Activated naive CD4-positive, alpha-beta T cell treated with anti-CD3 and anti-CD28 coated beads for 36 hours (primary cell): ENCODE measurements around the gene BMP2K. TPM values are rescaled to one million over a fixed set of nuclear protein-coding genes. Genes with fewer than 3 reads are reported as not detected.
"Not testable (repeated sequence)": the region's sequence is repeated elsewhere in the genome, so short reads cannot be mapped to it uniquely, and the experiment has no call there.

Experiments
- CTCF ChIA-PET: fragments of 350-600 bp; sonication (Branson Sonifier 250); formaldehyde crosslinking; loops from one replicate; lab custom pipeline; 2021; ENCODE audit warnings: antibody characterized with exemption; lab: Charles Lee
- DNase-seq: peaks from one replicate; pipeline ENCODE4 v3.0.0-alpha.2; 2020
- H3K27ac Mint-ChIP-seq: one replicate; pipeline ENCODE4 v1.8.0; 2021; ENCODE audit warnings: mild to moderate bottlenecking, mixed read lengths
- H3K27me3 Mint-ChIP-seq: one replicate; pipeline ENCODE4 v1.8.0; 2021; ENCODE audit warnings: low read depth, mixed read lengths
- H3K36me3 Mint-ChIP-seq: one replicate; pipeline ENCODE4 v1.8.0; 2021; ENCODE audit warnings: low read depth, mixed read lengths
- H3K4me1 Mint-ChIP-seq: one replicate; pipeline ENCODE4 v1.8.0; 2021; ENCODE audit warnings: low read depth, mixed read lengths
- H3K4me3 Mint-ChIP-seq: one replicate; pipeline ENCODE4 v1.8.0; 2021; ENCODE audit warnings: mild to moderate bottlenecking, moderate library complexity, mixed read lengths
- H3K9me3 Mint-ChIP-seq: one replicate; pipeline ENCODE4 v1.8.0; 2021; ENCODE audit warnings: mixed read lengths
- intact Hi-C: fragments of 100-400 bp; cut with micrococcal nuclease; formaldehyde crosslinking; loops from one replicate; pipeline ENCODE4 v1.15.1; 2023
- total RNA-seq, 2 experiments: library from RNA; stranded (reverse); gene quantifications; one replicate each; pipeline ENCODE4 v1.2.3, GENCODE V29; 2021

BMP2K gene
- total RNA-seq, 2 experiments from 2014 or later = 12.7 to 14.5 TPM

GRCh38 chr4:78779280-78779679 lies 3.1 kb downstream of the BMP2K start:
- no peaks in the 10 kb centered on the region for H3K36me3 Mint-ChIP-seq
- no peaks in the 10 kb centered on the region for H3K27me3 Mint-ChIP-seq
- no peak for DNase-seq
- no peak overlapping the region for H3K27ac Mint-ChIP-seq
- peaks cover 18% of the 10 kb centered on the region for H3K4me1 Mint-ChIP-seq
- no peaks in the 10 kb centered on the region for H3K9me3 Mint-ChIP-seq
- intact Hi-C loops = loop anchor here (5.0 to 10.0 kb wide), 4 partner anchors 917 to 1704 kb away; partner anchors contain the start of genes ANTXR2, CCNI and MRPL1
- no peak overlapping the region for H3K4me3 Mint-ChIP-seq
- CTCF ChIA-PET = interaction anchor here (0.6 to 1.4 kb wide), 2 partner anchors 100 to 135 kb away, joined by 3 to 6 read pairs; no protein-coding TSS in a partner anchor

GRCh38 chr4:78780093-78780492 lies 3.9 kb downstream of the BMP2K start:
- Mint-ChIP-seq H3K9me3 (no peaks in the 10 kb centered on the region), H3K27ac (no peak overlapping the region), H3K4me3 (no peak overlapping the region), H3K36me3 (no peaks in the 10 kb centered on the region), H3K4me1 (peaks cover 12% of the 10 kb centered on the region), H3K27me3 (no peaks in the 10 kb centered on the region)
- CTCF ChIA-PET = interaction anchor here (0.6 to 1.4 kb wide), 2 partner anchors 135 to 414 kb away, joined by 3 read pairs; no protein-coding TSS in a partner anchor
- intact Hi-C loops = no loop called here
- DNase-seq = no peak

- no peak for DNase-seq
- CTCF ChIA-PET = no interaction called here
- Mint-ChIP-seq H3K36me3 (no peaks in the 10 kb centered on the region), H3K9me3 (no peaks in the 10 kb centered on the region), H3K27me3 (no peaks in the 10 kb centered on the region), H3K27ac (no peak overlapping the region), H3K4me1 (peaks cover 10% of the 10 kb centered on the region), H3K4me3 (no peak overlapping the region)
- intact Hi-C loops = no loop called here
Measured at GRCh38 chr4:78781139-78781538, 5.0 kb downstream of the BMP2K start.

- DNase-seq = no peak
- Mint-ChIP-seq H3K4me1 (peaks cover 10% of the 10 kb centered on the region), H3K9me3 (no peaks in the 10 kb centered on the region), H3K27ac (no peak overlapping the region), H3K4me3 (no peak overlapping the region), H3K36me3 (no peaks in the 10 kb centered on the region), H3K27me3 (no peaks in the 10 kb centered on the region)
- CTCF ChIA-PET = no interaction called here
- intact Hi-C loops = no loop called here
Measured at GRCh38 chr4:78781924-78782323, 5.8 kb downstream of the BMP2K start.

GRCh38 chr4:78784236-78784865 lies 8.2 kb downstream of the BMP2K start:
- intact Hi-C loops = no loop called here
- H3K4me3 Mint-ChIP-seq = no peak overlapping the region
- H3K27ac Mint-ChIP-seq = no peak overlapping the region
- H3K9me3 Mint-ChIP-seq = no peaks in the 10 kb centered on the region
- no peaks in the 10 kb centered on the region for H3K36me3 Mint-ChIP-seq
- H3K27me3 Mint-ChIP-seq = no peaks in the 10 kb centered on the region
- H3K4me1 Mint-ChIP-seq = peaks cover 13% of the 10 kb centered on the region
- CTCF ChIA-PET = interaction anchor here (0.9 kb wide), 1 partner anchor 45 kb away, joined by 3 read pairs; no protein-coding TSS in a partner anchor
- no peak for DNase-seq

GRCh38 chr4:78787392-78788006 lies 11.3 kb downstream of the BMP2K start:
- H3K4me3 Mint-ChIP-seq = no peak overlapping the region
- no peaks in the 10 kb centered on the region for H3K9me3 Mint-ChIP-seq
- peaks cover 13% of the 10 kb centered on the region for H3K4me1 Mint-ChIP-seq
- no peak for DNase-seq
- no peak overlapping the region for H3K27ac Mint-ChIP-seq
- intact Hi-C loops = loop anchor here (1.0 kb wide), 1 partner anchor 10 kb away; no protein-coding TSS in a partner anchor
- H3K36me3 Mint-ChIP-seq = no peaks in the 10 kb centered on the region
- CTCF ChIA-PET = no interaction called here
- no peaks in the 10 kb centered on the region for H3K27me3 Mint-ChIP-seq

- Mint-ChIP-seq H3K9me3 (no peaks in the 10 kb centered on the region), H3K4me1 (peaks cover 13% of the 10 kb centered on the region), H3K36me3 (no peaks in the 10 kb centered on the region), H3K27ac (no peak overlapping the region), H3K27me3 (no peaks in the 10 kb centered on the region), H3K4me3 (no peak overlapping the region)
- intact Hi-C loops = loop anchor here (1.0 kb wide), 1 partner anchor 11 kb away; no protein-coding TSS in a partner anchor
- DNase-seq = no peak
- CTCF ChIA-PET = no interaction called here
Measured at GRCh38 chr4:78788007-78788889, 12.1 kb downstream of the BMP2K start.

GRCh38 chr4:78795594-78796416 lies 19.7 kb downstream of the BMP2K start:
- H3K36me3 Mint-ChIP-seq, H3K27me3 Mint-ChIP-seq, H3K27ac Mint-ChIP-seq, H3K4me3 Mint-ChIP-seq, DNase-seq, intact Hi-C loops, H3K9me3 Mint-ChIP-seq, CTCF ChIA-PET: not testable (repeated sequence)
- H3K4me1 Mint-ChIP-seq = peaks cover 10% of the 10 kb centered on the region

GRCh38 chr4:78796526-78796925 lies 20.4 kb downstream of the BMP2K start:
- Mint-ChIP-seq H3K4me3 (no peak overlapping the region), H3K27me3 (no peaks in the 10 kb centered on the region), H3K9me3 (peaks cover 2% of the 10 kb centered on the region), H3K27ac (no peak overlapping the region), H3K36me3 (peaks cover 7% of the 10 kb centered on the region), H3K4me1 (peaks cover 14% of the 10 kb centered on the region)
- CTCF ChIA-PET = no interaction called here
- intact Hi-C loops = no loop called here
- no peak for DNase-seq

GRCh38 chr4:78797777-78798284 lies 21.7 kb downstream of the BMP2K start:
- intact Hi-C loops = no loop called here
- CTCF ChIA-PET = no interaction called here
- DNase-seq = no peak
- H3K36me3 Mint-ChIP-seq = peaks cover 7% of the 10 kb centered on the region
- peaks cover 2% of the 10 kb centered on the region for H3K9me3 Mint-ChIP-seq
- peaks cover 14% of the 10 kb centered on the region for H3K4me1 Mint-ChIP-seq
- H3K4me3 Mint-ChIP-seq = no peak overlapping the region
- H3K27ac Mint-ChIP-seq = no peak overlapping the region
- no peaks in the 10 kb centered on the region for H3K27me3 Mint-ChIP-seq

GRCh38 chr4:78799551-78800495 lies 23.7 kb downstream of the BMP2K start:
- no peaks in the 10 kb centered on the region for H3K27me3 Mint-ChIP-seq
- no peak overlapping the region for H3K27ac Mint-ChIP-seq
- intact Hi-C loops = no loop called here
- H3K36me3 Mint-ChIP-seq = peaks cover 8% of the 10 kb centered on the region
- DNase-seq = no peak
- no peak overlapping the region for H3K4me3 Mint-ChIP-seq
- CTCF ChIA-PET = no interaction called here
- H3K4me1 Mint-ChIP-seq = peaks cover 16% of the 10 kb centered on the region
- peaks cover 5% of the 10 kb centered on the region for H3K9me3 Mint-ChIP-seq
